ENCODE results near the gene DVL3. TPM values are rescaled to one million over a fixed set of nuclear protein-coding genes. Genes with fewer than 3 reads are reported as not detected.

Gene DVL3
- total and polyA plus RNA-seq, 8 donors = 62.5 to 106 (median 96.5) TPM

- H3K27me3 ChIP-seq = no peaks in the 10 kb centered on the region
- DNase-seq = no peak
- no peaks in the 10 kb centered on the region for H3K4me1 ChIP-seq
- intact Hi-C loops (cut with DNase I) = no loop called here
- no peaks in the 10 kb centered on the region for H3K9me3 ChIP-seq
- TF ChIP-seq CTCF (IDR thresholded peaks at IDR 0.05) = no peak
- H3K27ac ChIP-seq = no peak overlapping the region
- H3K4me3 ChIP-seq = no peak overlapping the region
- no peaks in the 10 kb centered on the region for H3K36me3 ChIP-seq
- no peak for ATAC-seq
Measured at GRCh38 chr3:184126006-184126405, 29.2 kb upstream of the DVL3 start.

- H3K36me3 ChIP-seq = no peaks in the 10 kb centered on the region
- no peaks in the 10 kb centered on the region for H3K27me3 ChIP-seq
- peaks cover 0 to 4% of the 10 kb centered on the region in 2 donors for H3K4me1 ChIP-seq
- peak; percentile 90 for ATAC-seq
- no peak overlapping the region for H3K27ac ChIP-seq
- TF ChIP-seq CTCF (IDR thresholded peaks at IDR 0.05) = peak in 1 of 2 donors; percentile 26
- intact Hi-C loops (cut with DNase I) = no loop called here
- no peaks in the 10 kb centered on the region for H3K9me3 ChIP-seq
- H3K4me3 ChIP-seq = no peak overlapping the region
- DNase-seq = peak in 2 of 4 donors; percentile 46 to 47
Measured at GRCh38 chr3:184129012-184129411, 26.2 kb upstream of the DVL3 start.

- no peaks in the 10 kb centered on the region for H3K9me3 ChIP-seq
- ATAC-seq = no peak
- no peaks in the 10 kb centered on the region for H3K27me3 ChIP-seq
- TF ChIP-seq CTCF (IDR thresholded peaks at IDR 0.05) = no peak
- intact Hi-C loops (cut with DNase I) = no loop called here
- H3K4me3 ChIP-seq = no peak overlapping the region
- DNase-seq = no peak
- H3K27ac ChIP-seq = no peak overlapping the region
- peaks cover 9 to 29% of the 10 kb centered on the region in 2 donors for H3K4me1 ChIP-seq
- H3K36me3 ChIP-seq = peaks cover 0 to 7% of the 10 kb centered on the region in 2 donors
Measured at GRCh38 chr3:184132945-184133344, 22.2 kb upstream of the DVL3 start.

- TF ChIP-seq CTCF (IDR thresholded peaks at IDR 0.05) = no peak
- DNase-seq = peak; percentile 65 to 95 (median 85)
- Histone ChIP-seq H3K27me3 (no peaks in the 10 kb centered on the region), H3K4me1 (peaks cover 9 to 29% of the 10 kb centered on the region in 2 donors), H3K4me3 (peak overlapping the region; percentile 74 to 92), H3K27ac (peak overlapping the region; percentile 79 to 88), H3K9me3 (no peaks in the 10 kb centered on the region), H3K36me3 (peaks cover 0 to 18% of the 10 kb centered on the region in 2 donors)
- intact Hi-C loops (cut with DNase I) = no loop called here
- peak; percentile 81 for ATAC-seq
Measured at GRCh38 chr3:184133840-184134745, 21.1 kb upstream of the DVL3 start.

- Histone ChIP-seq H3K36me3 (peaks cover 0 to 25% of the 10 kb centered on the region in 2 donors), H3K4me1 (peaks cover 9 to 29% of the 10 kb centered on the region in 2 donors), H3K27ac (peak overlapping the region; percentile 79 to 88), H3K4me3 (peak overlapping the region; percentile 74 to 92), H3K27me3 (no peaks in the 10 kb centered on the region), H3K9me3 (no peaks in the 10 kb centered on the region)
- intact Hi-C loops (cut with DNase I) = no loop called here
- peak; percentile 38 for ATAC-seq
- no peak for TF ChIP-seq CTCF (IDR thresholded peaks at IDR 0.05)
- DNase-seq = no peak
Measured at GRCh38 chr3:184134746-184135148, 20.4 kb upstream of the DVL3 start.

Measured in left lung (tissue), 10 donors.